ENCODE measurements around the gene CDH23. TPM values are rescaled to one million over a fixed set of nuclear protein-coding genes. Genes with fewer than 3 reads are reported as not detected.
"Not testable (repeated sequence)": the region's sequence is repeated elsewhere in the genome, so short reads cannot be mapped to it uniquely, and the experiment has no call there.

Gene CDH23
- total RNA-seq, 4 donors from 2014 or later, result 2.9 to 16.1 (median 5.9) TPM

DNA sequence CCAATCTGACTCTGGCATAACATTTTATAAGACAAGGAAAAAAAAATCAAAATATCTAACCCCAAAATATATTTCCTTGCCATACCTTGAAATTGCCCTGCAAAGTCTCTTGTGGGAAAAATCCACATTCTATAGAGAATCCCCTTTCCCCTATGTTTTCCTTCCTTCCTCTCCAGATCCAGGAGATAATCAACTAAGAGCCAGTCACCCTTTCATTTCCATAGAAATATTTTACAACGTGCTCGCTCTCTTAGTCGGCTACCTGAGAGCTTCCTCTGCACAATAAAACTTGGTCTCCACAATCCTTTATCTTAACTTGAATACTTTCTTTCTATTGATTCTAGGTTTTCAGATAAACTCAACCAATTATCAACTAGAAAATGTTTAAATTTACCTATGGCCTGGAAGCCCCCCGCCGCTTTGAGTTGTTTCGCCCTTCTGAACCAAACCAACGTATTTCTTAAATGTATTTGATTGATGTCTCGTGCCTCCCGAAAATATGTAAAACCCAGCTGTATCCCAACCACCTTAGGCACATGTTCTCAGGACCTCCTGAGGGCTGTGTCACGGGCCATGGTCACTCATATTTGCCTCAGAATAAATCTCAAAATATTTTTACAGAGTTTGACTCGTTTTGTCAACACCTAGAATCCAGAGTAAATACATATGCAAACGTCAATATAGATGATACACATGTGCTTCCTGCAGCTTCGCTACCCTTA lies 453.5 kb downstream of the CDH23 start:
- intact Hi-C loops (cut with DNase I; ENCODE audit: low total_unique reads) (no loop called here), in situ Hi-C loops (cut with MboI; ENCODE audit: low pct_ligation_motif_present in 1 of 4, low pct_unique_long_range_greater_than_20kb in 1 of 4, low sequenced_read_pairs in 3 of 4) (no loop called here)
- WGBS, 2 donors (ENCODE audit: low coverage in 1 of 2), result 2 to 4% methylated on average over 11 to 13 of the region's 13 CpGs
- Histone ChIP-seq H3K4me3 (peak overlapping the region; percentile 57 to 93 (median 91)), H3K27ac (peak overlapping the region; percentile 96 to 98 (median 97)), H3K9me3 (no peaks in the 10 kb centered on the region), H3K27me3 (no peaks in the 10 kb centered on the region), H3K36me3 (no peaks in the 10 kb centered on the region), H3K4me1 (peaks cover 12 to 51% (median 24%) of the 10 kb centered on the region in 4 donors)
- TF ChIP-seq POLR2AphosphoS5 (IDR thresholded peaks at IDR 0.05) (no peak), POLR2A (IDR thresholded peaks at IDR 0.05) (no peak), EP300 (IDR thresholded peaks at IDR 0.05; ENCODE audit: low read depth) (no peak)
- TF ChIP-seq, protein P1, sequence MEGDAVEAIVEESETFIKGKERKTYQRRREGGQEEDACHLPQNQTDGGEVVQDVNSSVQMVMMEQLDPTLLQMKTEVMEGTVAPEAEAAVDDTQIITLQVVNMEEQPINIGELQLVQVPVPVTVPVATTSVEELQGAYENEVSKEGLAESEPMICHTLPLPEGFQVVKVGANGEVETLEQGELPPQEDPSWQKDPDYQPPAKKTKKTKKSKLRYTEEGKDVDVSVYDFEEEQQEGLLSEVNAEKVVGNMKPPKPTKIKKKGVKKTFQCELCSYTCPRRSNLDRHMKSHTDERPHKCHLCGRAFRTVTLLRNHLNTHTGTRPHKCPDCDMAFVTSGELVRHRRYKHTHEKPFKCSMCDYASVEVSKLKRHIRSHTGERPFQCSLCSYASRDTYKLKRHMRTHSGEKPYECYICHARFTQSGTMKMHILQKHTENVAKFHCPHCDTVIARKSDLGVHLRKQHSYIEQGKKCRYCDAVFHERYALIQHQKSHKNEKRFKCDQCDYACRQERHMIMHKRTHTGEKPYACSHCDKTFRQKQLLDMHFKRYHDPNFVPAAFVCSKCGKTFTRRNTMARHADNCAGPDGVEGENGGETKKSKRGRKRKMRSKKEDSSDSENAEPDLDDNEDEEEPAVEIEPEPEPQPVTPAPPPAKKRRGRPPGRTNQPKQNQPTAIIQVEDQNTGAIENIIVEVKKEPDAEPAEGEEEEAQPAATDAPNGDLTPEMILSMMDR (IDR thresholded peaks at IDR 0.05), result no peak
- no peak for DNase-seq

DNA sequence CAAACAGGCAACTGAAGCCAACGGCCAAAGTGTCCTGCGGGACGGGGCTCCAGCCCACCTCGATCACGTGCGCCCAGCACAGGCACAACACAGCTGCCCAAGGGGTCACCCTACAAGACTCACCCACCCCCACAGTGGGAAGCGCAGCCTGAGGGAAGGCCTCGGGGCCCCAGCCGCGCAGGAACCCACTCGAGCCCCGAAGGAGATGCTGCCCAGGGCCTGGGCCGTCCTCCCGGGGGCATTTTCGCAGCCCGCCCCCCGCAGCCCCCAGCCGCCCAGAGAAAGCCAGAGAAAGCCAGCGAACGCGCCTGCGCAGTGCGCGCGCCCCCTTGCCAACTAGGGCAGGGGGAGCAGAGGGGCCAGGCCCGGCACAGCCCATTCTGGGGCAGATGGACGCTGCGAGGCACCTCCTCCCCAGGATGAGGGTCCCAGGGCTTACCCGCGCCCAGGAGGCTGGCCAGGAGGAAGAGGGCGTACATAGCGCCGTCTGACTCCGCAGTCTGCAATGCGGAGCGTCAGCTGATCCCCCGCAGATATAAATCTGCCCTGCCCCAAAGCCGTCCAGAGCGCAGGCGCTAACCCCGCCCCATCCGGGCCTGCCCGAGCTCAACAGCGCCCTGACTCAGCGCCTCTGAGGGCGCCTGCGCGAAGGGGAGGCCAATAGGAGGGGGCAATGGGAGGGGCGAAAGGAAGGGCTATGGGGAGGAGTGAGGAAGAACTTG lies 454.2 kb downstream of the CDH23 start, which contains the start of gene PSAP:
TSS of gene PSAP (minus strand) at position 509 of the 722 bp plus-strand sequence. CDS start at position 479, 30 bp downstream.
- 0% methylated on average over 4 to 28 of the region's 49 CpGs for WGBS, 2 donors (ENCODE audit: low coverage in 1 of 2)
- Histone ChIP-seq H3K9me3 (no peaks in the 10 kb centered on the region), H3K4me1 (peaks cover 12 to 45% (median 24%) of the 10 kb centered on the region in 4 donors), H3K4me3 (peak within 1 kb of the TSS; percentile 57 to 93 (median 91)), H3K36me3 (no peaks in the 10 kb centered on the region), H3K27ac (peak within 1 kb of the TSS; percentile 96 to 98 (median 97)), H3K27me3 (no peaks in the 10 kb centered on the region)
- intact Hi-C loops (cut with DNase I; ENCODE audit: low total_unique reads) (no loop called here), in situ Hi-C loops (cut with MboI; ENCODE audit: low pct_ligation_motif_present in 1 of 4, low pct_unique_long_range_greater_than_20kb in 1 of 4, low sequenced_read_pairs in 3 of 4) (no loop called here)
- peak; percentile 99 for DNase-seq
- TF ChIP-seq EP300 (IDR thresholded peaks at IDR 0.05; ENCODE audit: low read depth) (no peak), POLR2A (IDR thresholded peaks at IDR 0.05) (peak; percentile 99), POLR2AphosphoS5 (IDR thresholded peaks at IDR 0.05) (peak; percentile 99 to 100 (median 99))
- TF ChIP-seq, protein P1 (IDR thresholded peaks at IDR 0.05), result no peak

DNA sequence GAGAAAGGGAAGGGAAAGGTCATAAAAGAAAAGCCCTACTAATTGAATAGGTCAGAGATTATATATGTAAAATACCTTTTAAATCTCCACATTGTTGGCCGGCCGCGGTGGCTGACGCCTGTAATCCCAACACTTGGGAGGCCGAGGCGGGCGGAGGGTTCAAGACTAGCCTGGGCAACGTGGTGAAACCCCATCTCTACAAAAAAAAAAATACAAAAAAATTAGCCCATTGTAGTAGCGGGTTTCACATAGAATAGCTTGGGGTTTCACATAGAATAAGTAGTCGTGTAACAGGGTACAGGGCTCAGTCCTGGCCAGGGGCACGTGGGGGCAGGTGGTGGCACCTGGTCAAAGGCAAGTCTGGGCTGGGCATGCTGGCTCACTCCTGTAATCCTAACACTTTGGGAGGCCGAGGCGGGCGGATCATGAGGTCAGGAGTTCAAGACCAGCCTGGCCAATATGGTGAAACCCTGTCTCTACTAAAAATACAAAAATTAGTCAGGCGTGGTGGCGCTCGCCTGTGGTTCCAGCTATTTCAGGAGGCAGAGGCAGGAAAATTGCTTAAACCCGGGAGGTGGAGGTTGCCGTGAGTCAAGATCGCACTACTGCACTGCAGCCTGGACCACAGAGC lies 454.9 kb downstream of the CDH23 start:
- in situ Hi-C loops (cut with MboI; ENCODE audit: low pct_ligation_motif_present in 1 of 4, low pct_unique_long_range_greater_than_20kb in 1 of 4, low sequenced_read_pairs in 3 of 4); intact Hi-C loops (cut with DNase I; ENCODE audit: low total_unique reads); H3K27me3 ChIP-seq; H3K9me3 ChIP-seq; H3K36me3 ChIP-seq: not testable (repeated sequence)
- Histone ChIP-seq H3K4me3 (peak overlapping the region in 3 of 4 donors; percentile 90 to 93 (median 92)), H3K4me1 (peaks cover 12 to 45% (median 24%) of the 10 kb centered on the region in 4 donors), H3K27ac (peak overlapping the region; percentile 96 to 98 (median 97))
- DNase-seq, result peak; percentile 31
- 7 to 51% methylated on average over 7 to 20 of the region's 20 CpGs for WGBS, 2 donors (ENCODE audit: low coverage in 1 of 2)

DNA sequence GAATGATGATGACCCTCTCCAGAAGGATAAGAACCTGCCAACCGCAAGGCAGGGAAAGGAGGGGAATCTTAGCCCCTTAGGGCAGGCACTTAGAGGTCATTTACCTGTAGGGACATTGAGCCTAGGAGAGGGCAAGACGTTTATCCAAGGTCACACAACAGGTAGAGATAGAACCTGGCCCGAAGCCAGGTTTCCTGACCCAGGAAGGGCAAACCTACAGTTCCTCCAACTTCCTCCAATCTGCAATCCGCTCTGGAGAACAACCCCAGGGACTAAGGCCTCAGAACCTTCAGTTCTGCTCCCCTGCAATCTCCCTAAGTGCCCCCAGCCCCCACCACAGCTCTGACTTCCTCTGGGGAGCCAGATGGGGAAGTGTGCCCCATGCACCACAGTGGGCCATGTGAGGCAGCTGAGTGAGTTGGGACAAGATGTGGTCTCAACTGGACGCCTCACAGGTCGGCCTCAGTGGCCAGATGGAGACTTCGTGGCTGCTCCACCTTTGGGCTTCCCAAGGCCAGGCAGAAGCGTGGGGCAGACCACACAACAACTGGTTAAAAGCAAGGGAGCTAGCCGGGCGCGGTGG lies 455.7 kb downstream of the CDH23 start:
- H3K27ac ChIP-seq, result peak overlapping the region in 3 of 4 donors; percentile 96 to 98 (median 96)
- H3K4me3 ChIP-seq, result no peak overlapping the region
- no peaks in the 10 kb centered on the region for H3K27me3 ChIP-seq
- H3K4me1 ChIP-seq, result peaks cover 12 to 37% (median 24%) of the 10 kb centered on the region in 4 donors
- in situ Hi-C loops (cut with MboI; ENCODE audit: low pct_ligation_motif_present in 1 of 4, low pct_unique_long_range_greater_than_20kb in 1 of 4, low sequenced_read_pairs in 3 of 4), result no loop called here
- WGBS, 2 donors (ENCODE audit: low coverage in 1 of 2), result 79% methylated on average over 11 of the region's 11 CpGs; no CpG with 5 or more reads in 1 of the 2 donors
- no peaks in the 10 kb centered on the region for H3K9me3 ChIP-seq
- no peaks in the 10 kb centered on the region for H3K36me3 ChIP-seq
- intact Hi-C loops (cut with DNase I; ENCODE audit: low total_unique reads), result no loop called here
- DNase-seq, result peak; percentile 46
- no peak for TF ChIP-seq POLR2A (IDR thresholded peaks at IDR 0.05)
- TF ChIP-seq POLR2AphosphoS5 (IDR thresholded peaks at IDR 0.05), result no peak
- TF ChIP-seq, protein P1 (IDR thresholded peaks at IDR 0.05), result no peak
- TF ChIP-seq EP300 (IDR thresholded peaks at IDR 0.05; ENCODE audit: low read depth), result no peak

All from transverse colon (tissue), 4 donors.